Kidney epithelial cell (primary cell): ENCODE measurements around the gene VWA1. TPM values are rescaled to one million over a fixed set of nuclear protein-coding genes. Genes with fewer than 3 reads are reported as not detected.
A peak's percentile ranks its signal among the peaks of the same experiment; 100 is the strongest.
"Not testable (repeated sequence)": the region's sequence is repeated elsewhere in the genome, so short reads cannot be mapped to it uniquely, and the experiment has no call there.

Experiments used
- DNase-seq: peaks from one replicate; pipeline ENCODE4 v3.0.0-alpha.2; 2010; ENCODE audit warnings: low read depth
- H3K27me3 ChIP-seq: 2 replicates; pipeline ENCODE4 v1.6.0; 2011; ENCODE audit warnings: low read length; ENCODE audit not compliant: control insufficient read depth, insufficient read depth
- H3K36me3 ChIP-seq: 2 replicates; pipeline ENCODE4 v1.5.1; 2011; ENCODE audit warnings: low read length; ENCODE audit not compliant: control insufficient read depth, insufficient read depth
- H3K4me3 ChIP-seq: 2 replicates; pipeline ENCODE4 v1.5.1; 2011; ENCODE audit warnings: low read depth, mild to moderate bottlenecking, control low read depth, low read length
- total RNA-seq: library from RNA; depleted of rRNA; stranded (reverse); fragments of >200 nt; gene quantifications from 2 replicates; pipeline ENCODE4 v1.2.3, GENCODE V29; 2015
- TF ChIP-seq, protein P1 (sequence below): IDR thresholded peaks from 2 replicates; pipeline ENCODE4 v1.5.1; 2011; ENCODE audit warnings: mild to moderate bottlenecking, moderate library complexity, low read length, control low read depth, inconsistent platforms; ENCODE audit not compliant: insufficient read depth, poor library complexity, severe bottlenecking

Gene VWA1
- total RNA-seq, 1 donor from 2014 or later = 27.6 TPM

DNA sequence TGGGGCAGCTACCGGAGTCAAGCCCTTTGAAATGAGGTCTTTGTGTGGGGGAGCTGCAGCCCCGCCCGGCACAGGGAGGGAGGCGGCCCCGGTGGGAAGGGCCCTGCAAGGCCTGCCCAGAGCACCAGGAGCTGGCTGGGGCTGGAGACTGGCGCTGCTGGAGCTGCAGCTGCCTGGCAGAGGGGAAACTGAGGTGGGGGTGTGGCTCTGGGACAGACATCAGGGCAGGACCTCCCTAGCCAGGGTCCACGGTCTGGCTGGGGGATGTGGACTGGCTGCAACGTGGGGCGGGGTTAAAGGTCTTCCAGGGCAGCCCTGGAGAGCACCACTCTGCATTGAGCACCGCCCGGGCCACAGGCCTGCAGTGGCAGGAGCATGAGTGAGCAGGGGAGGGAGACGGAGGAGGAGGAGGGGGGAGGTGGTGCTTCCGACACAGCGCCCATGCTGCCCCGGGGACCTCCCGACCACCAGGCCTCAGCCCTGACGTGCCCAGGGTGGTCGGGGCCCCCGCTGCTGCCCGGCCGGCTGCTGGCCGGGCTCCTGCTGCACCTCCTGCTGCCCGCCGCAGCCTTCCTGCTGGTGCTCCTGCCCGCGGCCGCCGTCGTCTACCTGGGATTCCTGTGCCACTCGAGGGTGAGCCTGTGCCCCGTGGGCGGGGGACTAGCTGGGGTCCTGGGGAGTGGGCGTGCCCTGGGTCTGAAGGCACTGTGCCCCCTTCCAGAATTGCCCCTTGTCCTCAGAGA is 9.6 kb upstream of the VWA1 start:
- H3K36me3 ChIP-seq = no peaks in the 10 kb centered on the region
- no peak overlapping the region for H3K4me3 ChIP-seq
- peaks cover 4% of the 10 kb centered on the region for H3K27me3 ChIP-seq
- TF ChIP-seq, protein P1, sequence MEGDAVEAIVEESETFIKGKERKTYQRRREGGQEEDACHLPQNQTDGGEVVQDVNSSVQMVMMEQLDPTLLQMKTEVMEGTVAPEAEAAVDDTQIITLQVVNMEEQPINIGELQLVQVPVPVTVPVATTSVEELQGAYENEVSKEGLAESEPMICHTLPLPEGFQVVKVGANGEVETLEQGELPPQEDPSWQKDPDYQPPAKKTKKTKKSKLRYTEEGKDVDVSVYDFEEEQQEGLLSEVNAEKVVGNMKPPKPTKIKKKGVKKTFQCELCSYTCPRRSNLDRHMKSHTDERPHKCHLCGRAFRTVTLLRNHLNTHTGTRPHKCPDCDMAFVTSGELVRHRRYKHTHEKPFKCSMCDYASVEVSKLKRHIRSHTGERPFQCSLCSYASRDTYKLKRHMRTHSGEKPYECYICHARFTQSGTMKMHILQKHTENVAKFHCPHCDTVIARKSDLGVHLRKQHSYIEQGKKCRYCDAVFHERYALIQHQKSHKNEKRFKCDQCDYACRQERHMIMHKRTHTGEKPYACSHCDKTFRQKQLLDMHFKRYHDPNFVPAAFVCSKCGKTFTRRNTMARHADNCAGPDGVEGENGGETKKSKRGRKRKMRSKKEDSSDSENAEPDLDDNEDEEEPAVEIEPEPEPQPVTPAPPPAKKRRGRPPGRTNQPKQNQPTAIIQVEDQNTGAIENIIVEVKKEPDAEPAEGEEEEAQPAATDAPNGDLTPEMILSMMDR = no peak
- no peak for DNase-seq

DNA sequence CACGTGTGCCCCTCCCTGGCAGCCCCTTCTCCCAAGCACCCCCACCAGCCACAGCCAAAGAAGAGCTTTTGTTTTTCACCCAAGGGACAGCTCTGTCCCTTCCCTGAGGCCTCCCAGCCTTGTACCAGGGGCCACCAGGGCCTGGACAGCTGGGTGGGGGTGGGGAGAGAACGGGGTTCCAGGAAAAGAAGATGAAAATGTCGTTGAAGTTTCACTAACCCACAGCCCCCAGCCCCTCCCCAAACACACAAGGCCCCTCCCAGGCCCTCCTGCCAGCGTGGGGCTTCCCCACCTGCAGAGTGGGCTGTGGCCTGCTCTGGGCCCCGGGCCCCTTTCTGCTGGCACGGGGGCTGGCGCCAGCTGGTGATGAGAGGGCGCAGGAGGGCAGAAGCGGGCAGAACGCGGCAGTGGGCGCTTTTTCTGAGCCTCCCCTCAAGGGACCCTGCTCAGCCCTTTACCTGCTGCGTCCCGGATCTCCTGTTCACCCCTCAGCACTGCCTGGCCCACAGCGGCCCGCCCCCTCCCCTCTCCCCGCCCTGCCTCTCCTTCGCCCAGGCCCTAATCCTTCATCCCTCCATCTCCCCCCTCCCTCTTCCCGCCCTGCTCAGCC is 8.9 kb upstream of the VWA1 start:
- TF ChIP-seq, protein P1 = no peak
- Histone ChIP-seq H3K4me3 (no peak overlapping the region), H3K36me3 (no peaks in the 10 kb centered on the region)

DNA sequence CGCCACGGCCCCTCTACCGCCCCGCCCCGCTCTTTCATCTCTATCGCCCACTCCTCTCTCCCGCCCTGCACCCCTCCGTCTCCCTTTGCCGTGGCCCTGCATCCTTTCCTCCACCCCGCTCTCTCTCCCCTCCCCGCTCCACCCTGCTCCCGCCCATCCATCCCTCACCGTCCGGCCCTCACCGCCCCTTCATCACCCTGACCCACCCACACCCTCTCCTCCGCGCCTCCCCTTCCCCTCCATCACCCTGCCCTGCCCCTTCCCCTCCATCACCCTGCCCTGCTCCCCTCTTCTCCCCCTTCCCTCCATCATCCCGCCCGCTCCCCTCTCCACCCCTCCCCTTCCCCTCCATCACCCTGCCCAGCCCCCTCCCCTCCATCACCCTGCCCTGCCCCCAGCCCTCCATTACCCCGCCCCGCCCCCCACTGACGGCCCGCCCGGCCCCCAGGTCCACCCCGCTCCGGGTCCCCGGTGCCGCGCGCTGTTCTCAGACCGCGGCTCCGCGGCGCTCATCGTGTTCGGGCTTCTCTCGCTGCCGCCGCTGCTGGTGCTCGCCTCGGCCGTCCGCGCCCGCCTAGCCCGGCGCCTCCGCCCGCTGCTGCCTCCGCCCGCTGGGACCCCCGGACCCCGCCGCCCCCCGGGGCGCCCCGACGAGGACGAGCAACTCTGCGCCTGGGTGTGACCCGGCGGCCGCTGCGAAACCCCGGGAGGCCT is 8.2 kb upstream of the VWA1 start:
- TF ChIP-seq, protein P1 = no peak
- Histone ChIP-seq H3K36me3 (no peaks in the 10 kb centered on the region), H3K27me3 (peaks cover 4% of the 10 kb centered on the region), H3K4me3 (peak overlapping the region; percentile 28)
- DNase-seq = no peak

More for the DNA sequence above, 8.9 kb upstream of the VWA1 start:
- DNase-seq = no peak
- peaks cover 4% of the 10 kb centered on the region for H3K27me3 ChIP-seq

DNA sequence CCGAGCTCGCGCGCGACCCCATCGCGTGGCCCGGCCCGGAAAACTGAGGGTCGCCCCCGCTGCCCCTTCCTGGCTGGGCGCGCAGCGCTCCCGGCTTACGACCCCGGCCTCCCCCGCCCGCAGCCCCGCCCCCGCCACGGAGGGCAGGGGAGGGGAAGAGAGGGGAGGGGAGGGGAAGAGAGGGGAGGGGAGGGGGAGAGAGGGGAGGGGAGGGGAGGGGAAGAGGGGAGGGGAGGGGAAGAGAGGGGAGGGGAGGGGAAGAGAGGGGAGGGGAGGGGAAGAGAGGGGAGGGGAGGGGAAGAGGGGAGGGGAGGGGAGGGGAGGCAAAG is 7.7 kb upstream of the VWA1 start:
- Histone ChIP-seq H3K27me3 (peaks cover 4% of the 10 kb centered on the region), H3K36me3 (no peaks in the 10 kb centered on the region), H3K4me3 (peak overlapping the region; percentile 28)
- TF ChIP-seq, protein P1 = no peak
- DNase-seq = no peak

DNA sequence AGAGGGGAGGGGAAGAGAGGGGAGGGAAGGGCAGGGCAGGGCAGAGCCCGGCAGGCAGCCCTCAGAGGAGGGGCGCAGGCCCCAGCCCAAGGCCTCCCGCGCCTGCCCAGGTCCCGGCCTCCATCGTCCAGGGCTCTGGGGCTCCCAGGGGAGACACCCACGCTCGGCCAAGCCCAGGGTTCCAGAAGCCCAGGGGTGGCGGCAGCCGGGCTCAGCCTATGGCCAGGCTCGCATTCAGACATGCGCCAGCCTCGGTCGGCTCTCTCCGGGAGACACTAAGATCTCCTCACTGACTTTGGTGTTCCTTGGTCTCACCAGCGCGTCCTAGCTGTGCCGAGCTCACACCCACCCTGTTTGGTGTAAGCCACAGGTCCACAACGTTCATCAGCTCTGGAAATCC is 7.3 kb upstream of the VWA1 start:
- TF ChIP-seq, protein P1 = no peak
- H3K27me3 ChIP-seq = peaks cover 4% of the 10 kb centered on the region
- no peaks in the 10 kb centered on the region for H3K36me3 ChIP-seq
- DNase-seq = no peak
- no peak overlapping the region for H3K4me3 ChIP-seq

DNA sequence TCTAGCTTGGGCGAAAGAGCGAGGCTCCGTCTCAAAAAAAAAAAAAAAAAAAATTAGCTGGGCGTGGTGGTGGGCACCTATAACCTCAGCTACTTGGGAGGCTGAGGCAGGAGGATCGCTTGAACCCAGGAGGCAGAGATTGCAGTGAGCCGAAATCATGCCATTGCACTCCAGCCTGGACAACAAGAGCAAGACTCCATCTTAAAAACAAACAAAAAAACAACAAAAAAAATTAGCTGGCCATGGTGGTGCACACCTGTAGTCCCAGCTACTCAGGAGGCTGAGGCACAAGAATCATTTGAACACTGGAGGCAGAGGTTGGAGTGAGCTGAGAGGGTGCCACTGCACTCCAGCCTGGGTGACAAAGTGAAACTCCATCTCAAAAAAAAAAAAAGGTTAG is 6.5 kb upstream of the VWA1 start:
- H3K27me3 ChIP-seq, H3K36me3 ChIP-seq, DNase-seq: not testable (repeated sequence)

More for the DNA sequence above, 6.5 kb upstream of the VWA1 start:
- H3K4me3 ChIP-seq = not testable (repeated sequence)
